ENCODE data around the gene CDH4. TPM values are rescaled to one million over a fixed set of nuclear protein-coding genes. Genes with fewer than 3 reads are reported as not detected.
"Not testable (repeated sequence)": the region's sequence is repeated elsewhere in the genome, so short reads cannot be mapped to it uniquely, and the experiment has no call there.

Gene CDH4
- total RNA-seq, 1 donor from 2014 or later: 2.9 TPM

DNA sequence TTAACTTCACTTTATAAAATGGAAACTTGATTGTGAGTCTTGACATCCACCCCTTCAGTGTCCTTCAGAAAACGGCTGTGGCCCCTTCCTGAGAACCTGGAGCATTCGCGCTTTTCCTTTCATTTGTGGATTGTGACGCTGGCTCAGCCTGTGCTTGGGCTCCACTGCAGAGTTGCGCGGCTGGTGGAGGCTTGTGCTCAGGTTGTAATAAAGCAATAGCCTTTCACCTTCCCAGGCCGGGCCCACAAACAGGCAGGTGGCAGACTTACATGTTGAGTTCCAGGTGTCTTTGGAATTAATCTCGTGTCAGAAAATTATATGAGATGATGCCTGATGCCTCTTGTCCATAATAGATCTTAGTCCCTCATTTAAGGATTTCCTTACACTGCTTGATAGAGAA, 199.9 kb downstream of the CDH4 start:
- no peaks in the 10 kb centered on the region for H3K9me3 ChIP-seq (ENCODE audit: low read depth)
- no peak for DNase-seq (ENCODE audit: low spot score)
- H3K4me1 Mint-ChIP-seq: peaks cover 61% of the 10 kb centered on the region
- H3K27ac Mint-ChIP-seq: no peak overlapping the region
- H4K20me1 ChIP-seq (ENCODE audit: low read depth): no peaks in the 10 kb centered on the region
- no peak overlapping the region for H3K4me3 Mint-ChIP-seq
- peaks cover 5% of the 10 kb centered on the region for H3K9me3 Mint-ChIP-seq
- H3K27ac ChIP-seq: no peak overlapping the region
- no peaks in the 10 kb centered on the region for H3K27me3 ChIP-seq
- no peak overlapping the region for H2AFZ ChIP-seq (replicated peaks)
- no peaks in the 10 kb centered on the region for H3K36me3 ChIP-seq
- peaks cover 2% of the 10 kb centered on the region for H3K36me3 Mint-ChIP-seq
- H3K79me2 ChIP-seq (ENCODE audit: low read depth): no peaks in the 10 kb centered on the region
- peaks cover 7% of the 10 kb centered on the region for H3K27me3 Mint-ChIP-seq (ENCODE audit: insufficient read depth, low read depth)
- peaks cover 21% of the 10 kb centered on the region for H3F3A ChIP-seq (ENCODE audit: low read depth)
- peaks cover 48% of the 10 kb centered on the region for H3K4me1 ChIP-seq
- no peak for TF ChIP-seq EZH2 (IDR thresholded peaks at IDR 0.05)
- TF ChIP-seq, protein P1, sequence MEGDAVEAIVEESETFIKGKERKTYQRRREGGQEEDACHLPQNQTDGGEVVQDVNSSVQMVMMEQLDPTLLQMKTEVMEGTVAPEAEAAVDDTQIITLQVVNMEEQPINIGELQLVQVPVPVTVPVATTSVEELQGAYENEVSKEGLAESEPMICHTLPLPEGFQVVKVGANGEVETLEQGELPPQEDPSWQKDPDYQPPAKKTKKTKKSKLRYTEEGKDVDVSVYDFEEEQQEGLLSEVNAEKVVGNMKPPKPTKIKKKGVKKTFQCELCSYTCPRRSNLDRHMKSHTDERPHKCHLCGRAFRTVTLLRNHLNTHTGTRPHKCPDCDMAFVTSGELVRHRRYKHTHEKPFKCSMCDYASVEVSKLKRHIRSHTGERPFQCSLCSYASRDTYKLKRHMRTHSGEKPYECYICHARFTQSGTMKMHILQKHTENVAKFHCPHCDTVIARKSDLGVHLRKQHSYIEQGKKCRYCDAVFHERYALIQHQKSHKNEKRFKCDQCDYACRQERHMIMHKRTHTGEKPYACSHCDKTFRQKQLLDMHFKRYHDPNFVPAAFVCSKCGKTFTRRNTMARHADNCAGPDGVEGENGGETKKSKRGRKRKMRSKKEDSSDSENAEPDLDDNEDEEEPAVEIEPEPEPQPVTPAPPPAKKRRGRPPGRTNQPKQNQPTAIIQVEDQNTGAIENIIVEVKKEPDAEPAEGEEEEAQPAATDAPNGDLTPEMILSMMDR (IDR thresholded peaks at IDR 0.05): no peak
- no peak for TF ChIP-seq EZH2phosphoT487 (IDR thresholded peaks at IDR 0.05)
- H3K4me3 ChIP-seq: no peak overlapping the region
- H3K4me2 ChIP-seq: peak overlapping the region; percentile 27
- H3K9ac ChIP-seq: no peak overlapping the region

DNA sequence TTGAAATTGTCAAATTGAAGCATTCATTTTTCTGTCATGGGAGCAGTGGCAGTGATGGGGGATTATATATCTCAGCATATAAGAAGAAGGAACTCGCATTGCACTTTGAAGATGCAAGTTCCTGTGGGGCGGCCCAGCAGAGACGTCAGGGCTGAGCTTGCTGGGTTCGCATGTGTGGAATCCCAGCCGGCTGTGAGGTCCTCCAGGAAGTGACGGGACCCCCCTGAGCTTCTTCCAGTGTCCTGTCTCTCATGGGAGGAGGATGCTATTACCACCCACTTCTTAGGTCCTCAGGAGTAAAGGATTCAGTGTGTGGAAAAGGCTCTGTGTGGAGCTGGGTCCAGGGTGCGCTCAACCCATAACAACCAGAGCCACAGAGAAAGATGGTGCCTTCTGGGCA, 201.2 kb downstream of the CDH4 start:
- Histone ChIP-seq H3K27me3 (no peaks in the 10 kb centered on the region), H3K4me1 (peaks cover 38% of the 10 kb centered on the region), H3K9me3 (ENCODE audit: low read depth) (no peaks in the 10 kb centered on the region), H3K79me2 (ENCODE audit: low read depth) (no peaks in the 10 kb centered on the region), H4K20me1 (ENCODE audit: low read depth) (no peaks in the 10 kb centered on the region), H3F3A (ENCODE audit: low read depth) (peaks cover 12% of the 10 kb centered on the region), H3K4me2 (no peak overlapping the region), H3K27ac (no peak overlapping the region), H2AFZ (replicated peaks) (no peak overlapping the region), H3K9ac (no peak overlapping the region), H3K4me3 (no peak overlapping the region), H3K36me3 (no peaks in the 10 kb centered on the region)
- H3K27ac Mint-ChIP-seq: no peak overlapping the region
- H3K36me3 Mint-ChIP-seq: peaks cover 2% of the 10 kb centered on the region
- H3K4me1 Mint-ChIP-seq: peaks cover 51% of the 10 kb centered on the region
- H3K27me3 Mint-ChIP-seq (ENCODE audit: insufficient read depth, low read depth): peaks cover 7% of the 10 kb centered on the region
- H3K9me3 Mint-ChIP-seq: peaks cover 4% of the 10 kb centered on the region
- no peak for DNase-seq (ENCODE audit: low spot score)
- H3K4me3 Mint-ChIP-seq: no peak overlapping the region
- TF ChIP-seq EZH2phosphoT487 (IDR thresholded peaks at IDR 0.05): no peak
- TF ChIP-seq, protein P1 (IDR thresholded peaks at IDR 0.05): no peak
- TF ChIP-seq EZH2 (IDR thresholded peaks at IDR 0.05): no peak

DNA sequence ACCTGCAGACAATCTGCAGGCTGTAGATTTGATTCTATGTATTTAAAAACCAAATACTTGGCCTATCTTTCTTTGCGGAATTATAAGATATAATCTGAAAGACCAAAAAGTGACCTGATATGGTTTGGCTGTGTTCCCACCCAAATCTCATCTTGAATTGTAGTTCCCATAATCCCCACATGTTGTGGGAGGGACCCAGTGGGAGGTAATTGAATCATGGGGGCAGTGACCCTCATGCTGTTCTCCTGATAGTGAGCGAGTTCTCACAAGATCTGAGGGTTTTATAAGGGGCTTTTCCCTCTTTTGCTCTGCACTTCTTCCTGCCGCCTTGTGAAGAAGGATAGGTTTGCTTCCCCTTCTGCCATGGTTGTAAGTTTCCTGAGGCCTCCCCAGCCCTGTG, 201.6 kb downstream of the CDH4 start:
- H3K27ac ChIP-seq; H3K27me3 ChIP-seq; H3K36me3 ChIP-seq; H3K36me3 Mint-ChIP-seq; H3K4me3 ChIP-seq; H3K27me3 Mint-ChIP-seq (ENCODE audit: insufficient read depth, low read depth); H3K9ac ChIP-seq; H2AFZ ChIP-seq (replicated peaks); H3K9me3 Mint-ChIP-seq; H3K4me3 Mint-ChIP-seq; DNase-seq (ENCODE audit: low spot score); H3K9me3 ChIP-seq (ENCODE audit: low read depth); H3F3A ChIP-seq (ENCODE audit: low read depth); H3K4me2 ChIP-seq; H4K20me1 ChIP-seq (ENCODE audit: low read depth); H3K79me2 ChIP-seq (ENCODE audit: low read depth): not testable (repeated sequence)
- H3K27ac Mint-ChIP-seq: peak overlapping the region; percentile 44
- H3K4me1 Mint-ChIP-seq: peaks cover 47% of the 10 kb centered on the region
- H3K4me1 ChIP-seq: peaks cover 34% of the 10 kb centered on the region

DNA sequence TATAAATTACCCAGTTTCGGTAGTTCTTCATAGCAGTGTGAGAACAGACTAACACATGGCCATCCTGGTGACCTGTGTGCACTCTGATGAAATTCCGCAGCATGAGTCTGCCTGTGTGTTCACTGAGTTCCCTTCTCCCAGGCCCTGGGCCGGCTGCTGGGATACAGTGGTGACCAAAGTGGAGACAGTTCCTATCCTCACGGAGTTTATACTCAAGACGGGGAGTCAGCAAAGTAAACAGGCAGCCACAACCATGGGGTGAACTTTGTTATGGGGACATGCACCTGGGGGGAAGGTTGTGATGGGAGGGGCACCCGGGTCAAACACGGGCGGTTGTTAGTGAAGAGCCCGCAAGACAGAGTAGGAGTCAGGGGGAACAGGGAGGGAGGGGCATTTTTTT, 202.0 kb downstream of the CDH4 start:
- Histone ChIP-seq H3K79me2 (ENCODE audit: low read depth) (no peaks in the 10 kb centered on the region), H3K27me3 (no peaks in the 10 kb centered on the region), H2AFZ (replicated peaks) (no peak overlapping the region), H4K20me1 (ENCODE audit: low read depth) (no peaks in the 10 kb centered on the region), H3K9ac (no peak overlapping the region), H3K9me3 (ENCODE audit: low read depth) (no peaks in the 10 kb centered on the region), H3K4me1 (peaks cover 29% of the 10 kb centered on the region), H3K4me3 (no peak overlapping the region), H3K4me2 (no peak overlapping the region), H3K36me3 (no peaks in the 10 kb centered on the region), H3K27ac (no peak overlapping the region), H3F3A (ENCODE audit: low read depth) (peaks cover 4% of the 10 kb centered on the region)
- no peak for DNase-seq (ENCODE audit: low spot score)
- H3K4me1 Mint-ChIP-seq: peaks cover 43% of the 10 kb centered on the region
- TF ChIP-seq EZH2 (IDR thresholded peaks at IDR 0.05) (no peak), EZH2phosphoT487 (IDR thresholded peaks at IDR 0.05) (no peak)
- TF ChIP-seq, protein P1 (IDR thresholded peaks at IDR 0.05): no peak
- H3K27ac Mint-ChIP-seq: peak overlapping the region; percentile 44
- H3K27me3 Mint-ChIP-seq (ENCODE audit: insufficient read depth, low read depth): peaks cover 9% of the 10 kb centered on the region
- peaks cover 2% of the 10 kb centered on the region for H3K36me3 Mint-ChIP-seq
- H3K4me3 Mint-ChIP-seq: no peak overlapping the region
- peaks cover 4% of the 10 kb centered on the region for H3K9me3 Mint-ChIP-seq

Data from neural progenitor cell (in vitro differentiated cells).